ENCODE results near the gene TNP2.

The TNP2 gene

DNA sequence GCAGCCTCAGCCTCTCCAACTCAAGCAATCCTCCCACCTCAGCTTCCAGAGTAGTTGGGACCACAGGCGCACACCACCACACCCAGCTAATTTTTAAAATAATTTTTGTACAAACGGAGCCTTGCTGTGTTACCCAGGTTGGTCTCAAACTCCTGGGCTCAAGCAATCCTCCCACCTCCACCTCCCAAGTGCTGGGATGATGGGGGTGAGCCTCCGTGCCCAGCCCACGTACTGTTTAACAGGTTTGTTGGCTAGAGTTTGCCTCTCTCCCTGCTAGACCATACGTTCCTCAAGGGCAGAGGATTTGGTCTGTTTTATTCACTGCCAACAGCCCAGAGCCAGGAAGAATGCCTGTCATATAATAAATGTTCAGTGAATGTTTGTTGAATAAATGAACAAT lies 39.7 kb downstream of the TNP2 start:
- Histone ChIP-seq H3K4me3 (ENCODE audit: low read depth in 1 of 2, low read length in 2 of 2) (no peak overlapping the region), H3K4me1 (ENCODE audit: insufficient read depth, low read length) (peaks cover 78% of the 10 kb centered on the region), H3K79me2 (ENCODE audit: insufficient read depth, low read length) (peaks cover 8% of the 10 kb centered on the region; the same call in 1 of the 2 replicates), H4K20me1 (ENCODE audit: insufficient read depth, low read length) (no peaks in the 10 kb centered on the region), H2AFZ (ENCODE audit: low read depth, low read length) (no peak overlapping the region), H3K9ac (ENCODE audit: low read depth, low read length) (no peak overlapping the region), H3K4me2 (ENCODE audit: insufficient read depth, low read length) (no peak overlapping the region), H3K27me3 (ENCODE audit: insufficient read depth, low read length, poor library complexity) (no peaks in the 10 kb centered on the region), H3K27ac (ENCODE audit: low read length) (peak overlapping the region; percentile 70), H3K9me3 (ENCODE audit: insufficient read depth, low read length, severe bottlenecking) (no peaks in the 10 kb centered on the region), H3K36me3 (ENCODE audit: insufficient read depth, low read length) (no peaks in the 10 kb centered on the region)
- no peak for TF ChIP-seq EZH2 (IDR thresholded peaks at IDR 0.05; ENCODE audit: borderline replicate concordance, low read depth, low read length, severe bottlenecking)
- TF ChIP-seq, protein P1, sequence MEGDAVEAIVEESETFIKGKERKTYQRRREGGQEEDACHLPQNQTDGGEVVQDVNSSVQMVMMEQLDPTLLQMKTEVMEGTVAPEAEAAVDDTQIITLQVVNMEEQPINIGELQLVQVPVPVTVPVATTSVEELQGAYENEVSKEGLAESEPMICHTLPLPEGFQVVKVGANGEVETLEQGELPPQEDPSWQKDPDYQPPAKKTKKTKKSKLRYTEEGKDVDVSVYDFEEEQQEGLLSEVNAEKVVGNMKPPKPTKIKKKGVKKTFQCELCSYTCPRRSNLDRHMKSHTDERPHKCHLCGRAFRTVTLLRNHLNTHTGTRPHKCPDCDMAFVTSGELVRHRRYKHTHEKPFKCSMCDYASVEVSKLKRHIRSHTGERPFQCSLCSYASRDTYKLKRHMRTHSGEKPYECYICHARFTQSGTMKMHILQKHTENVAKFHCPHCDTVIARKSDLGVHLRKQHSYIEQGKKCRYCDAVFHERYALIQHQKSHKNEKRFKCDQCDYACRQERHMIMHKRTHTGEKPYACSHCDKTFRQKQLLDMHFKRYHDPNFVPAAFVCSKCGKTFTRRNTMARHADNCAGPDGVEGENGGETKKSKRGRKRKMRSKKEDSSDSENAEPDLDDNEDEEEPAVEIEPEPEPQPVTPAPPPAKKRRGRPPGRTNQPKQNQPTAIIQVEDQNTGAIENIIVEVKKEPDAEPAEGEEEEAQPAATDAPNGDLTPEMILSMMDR (IDR thresholded peaks at IDR 0.05; ENCODE audit: borderline replicate concordance, extremely low read depth, low read length, poor library complexity, severe bottlenecking): no peak
- no peak for ATAC-seq (ENCODE audit: insufficient read depth, low read depth)
- no peak for DNase-seq

DNA sequence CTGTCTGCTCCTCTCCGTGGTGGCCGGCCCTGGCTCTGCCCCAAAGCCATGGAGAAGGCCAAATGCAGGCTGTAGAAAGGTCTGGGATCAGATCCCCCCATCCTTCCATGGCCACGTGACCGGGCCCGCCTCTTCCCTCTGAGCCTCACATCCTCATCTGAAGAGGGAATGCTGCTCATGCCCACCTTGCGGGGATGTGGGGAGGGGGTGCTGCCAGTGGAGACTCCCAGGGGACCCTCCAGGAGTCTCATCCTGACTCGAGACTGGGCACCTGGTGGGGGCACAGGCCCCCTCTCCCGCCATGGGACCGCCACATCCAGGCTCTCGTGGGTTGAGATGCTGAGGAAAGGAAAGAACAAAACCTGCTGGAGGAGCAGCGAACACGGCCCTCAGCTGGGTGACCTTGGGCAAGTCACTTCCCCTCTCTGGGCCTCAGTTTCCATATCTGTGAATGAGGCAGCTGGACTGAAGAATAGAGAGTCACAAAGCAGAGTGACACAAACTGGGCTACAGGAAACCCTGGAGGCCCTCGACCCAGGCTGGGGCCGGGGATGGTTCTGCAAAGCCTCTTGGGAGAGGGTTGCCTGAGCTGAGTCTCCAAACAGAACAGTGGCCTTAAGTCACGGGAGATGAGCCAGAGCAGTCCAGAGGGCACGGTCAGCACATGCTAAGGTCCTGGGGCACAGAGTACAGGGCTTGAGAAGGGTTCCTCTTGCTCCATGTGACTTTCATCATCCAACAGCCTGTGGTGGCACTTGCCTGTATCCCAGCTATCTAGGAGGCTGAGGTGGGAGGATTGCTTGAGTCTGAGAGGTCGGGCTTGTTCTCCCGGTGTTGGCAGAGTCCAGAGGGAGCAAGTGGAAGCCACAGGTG lies 43.2 kb downstream of the TNP2 start:
- DNase-seq (peak; percentile 63), ATAC-seq (ENCODE audit: insufficient read depth, low read depth) (no peak; the same call in 2 of the 3 replicates)
- no peaks in the 10 kb centered on the region for H3K36me3 ChIP-seq (ENCODE audit: insufficient read depth, low read length)
- TF ChIP-seq, protein P1 (IDR thresholded peaks at IDR 0.05; ENCODE audit: borderline replicate concordance, extremely low read depth, low read length, poor library complexity, severe bottlenecking): no peak
- TF ChIP-seq EZH2 (IDR thresholded peaks at IDR 0.05; ENCODE audit: borderline replicate concordance, low read depth, low read length, severe bottlenecking): no peak
- H2AFZ ChIP-seq (ENCODE audit: low read depth, low read length): peak overlapping the region; percentile 1
- H3K4me1 ChIP-seq (ENCODE audit: insufficient read depth, low read length): peaks cover 59% of the 10 kb centered on the region
- no peaks in the 10 kb centered on the region for H3K9me3 ChIP-seq (ENCODE audit: insufficient read depth, low read length, severe bottlenecking)
- H3K4me2 ChIP-seq (ENCODE audit: insufficient read depth, low read length): peak overlapping the region; percentile 67
- H3K27ac ChIP-seq (ENCODE audit: low read length): peak overlapping the region; percentile 97
- H3K27me3 ChIP-seq (ENCODE audit: insufficient read depth, low read length, poor library complexity): no peaks in the 10 kb centered on the region
- no peaks in the 10 kb centered on the region for H4K20me1 ChIP-seq (ENCODE audit: insufficient read depth, low read length)
- H3K79me2 ChIP-seq (ENCODE audit: insufficient read depth, low read length): 0 out of 2 replicates have a peak, but pooled peaks cover 5% of the 10 kb centered on the region
- peak overlapping the region; percentile 68 for H3K9ac ChIP-seq (ENCODE audit: low read depth, low read length)
- H3K4me3 ChIP-seq (ENCODE audit: low read depth in 1 of 2, low read length in 2 of 2): peak overlapping the region in 1 of 2 experiments; percentile 47; a peak in 2 of 4 replicates

DNA sequence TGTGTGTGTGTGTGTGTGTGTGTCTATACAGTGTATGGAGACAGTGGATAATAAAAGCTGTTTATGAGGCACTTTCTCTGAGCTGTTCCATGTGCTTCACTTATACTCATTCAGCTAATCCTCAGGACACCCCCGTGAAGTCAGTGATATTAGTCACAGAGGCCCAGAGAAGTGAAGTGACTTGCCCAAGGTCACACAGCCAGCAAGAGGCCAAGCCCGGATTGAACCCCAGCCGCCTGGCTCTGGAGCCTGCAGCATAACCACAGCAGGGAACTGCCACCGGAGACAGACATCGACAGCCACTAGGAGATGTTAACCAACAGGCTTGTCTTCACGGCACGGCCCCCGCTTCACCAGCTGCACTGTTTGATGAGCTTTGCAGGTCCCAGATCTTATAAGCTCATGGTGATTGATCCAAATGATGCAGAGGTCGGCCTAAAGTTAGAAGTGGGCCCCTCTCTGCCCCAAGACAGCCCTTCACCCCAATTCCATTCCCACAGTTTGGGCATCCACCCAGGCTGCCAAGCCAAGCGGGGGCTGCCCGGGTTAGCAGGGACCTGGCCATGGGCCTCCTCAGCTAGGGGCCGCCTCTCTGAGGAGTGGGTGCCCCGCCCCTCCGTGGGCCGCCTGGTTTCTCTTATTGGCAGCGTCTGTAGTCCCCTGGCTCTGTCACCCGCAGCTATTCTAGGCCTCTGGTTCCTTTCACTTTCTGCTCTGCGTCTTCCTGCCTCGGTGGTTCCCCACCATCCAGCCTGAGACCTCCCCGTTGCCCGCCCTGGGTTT lies 44.0 kb downstream of the TNP2 start:
- H3K4me1 ChIP-seq (ENCODE audit: insufficient read depth, low read length): peaks cover 61% of the 10 kb centered on the region
- peak; percentile 92 for DNase-seq
- TF ChIP-seq, protein P1 (IDR thresholded peaks at IDR 0.05; ENCODE audit: borderline replicate concordance, extremely low read depth, low read length, poor library complexity, severe bottlenecking): peak; percentile 47
- TF ChIP-seq EZH2 (IDR thresholded peaks at IDR 0.05; ENCODE audit: borderline replicate concordance, low read depth, low read length, severe bottlenecking): no peak
- H3K79me2 ChIP-seq (ENCODE audit: insufficient read depth, low read length): 0 out of 2 replicates have a peak, but pooled peaks cover 5% of the 10 kb centered on the region
- ATAC-seq (ENCODE audit: insufficient read depth, low read depth): peak; percentile 73
- H3K4me3 ChIP-seq (ENCODE audit: low read depth in 1 of 2, low read length in 2 of 2): peak overlapping the region in 1 of 2 experiments; percentile 47; a peak in 2 of 4 replicates
- H3K9ac ChIP-seq (ENCODE audit: low read depth, low read length): peak overlapping the region; percentile 68
- H3K27ac ChIP-seq (ENCODE audit: low read length): peak overlapping the region; percentile 97
- H3K36me3 ChIP-seq (ENCODE audit: insufficient read depth, low read length): no peaks in the 10 kb centered on the region
- no peaks in the 10 kb centered on the region for H4K20me1 ChIP-seq (ENCODE audit: insufficient read depth, low read length)
- H2AFZ ChIP-seq (ENCODE audit: low read depth, low read length): peak overlapping the region; percentile 56
- H3K9me3 ChIP-seq (ENCODE audit: insufficient read depth, low read length, severe bottlenecking): no peaks in the 10 kb centered on the region
- peak overlapping the region; percentile 67 for H3K4me2 ChIP-seq (ENCODE audit: insufficient read depth, low read length)
- no peaks in the 10 kb centered on the region for H3K27me3 ChIP-seq (ENCODE audit: insufficient read depth, low read length, poor library complexity)
